H1 (cell line): ENCODE results near the gene HSD17B2.

Experiments
- CHD7 ChIP-seq: fragments of 300-600 bp; sonication (generic); IDR thresholded peaks from 2 replicates; pipeline ENCODE4 v1.7.1; 2012; ENCODE audit warnings: low read length, moderate library complexity, mild to moderate bottlenecking, inconsistent platforms; ENCODE audit not compliant: insufficient replicate concordance
- CTCF ChIP-seq, 3 experiments: IDR thresholded peaks; 1 replicate in 2 of 3; 2 replicates in 1 of 3; pipeline versions ENCODE4 v1.5.1 to v1.6.1; 2011; ENCODE audit warnings: low read length in 3 of 3, mild to moderate bottlenecking in 3 of 3, inconsistent platforms in 2 of 3, low read depth in 1 of 3, moderate library complexity in 1 of 3; ENCODE audit not compliant: insufficient read depth in 1 of 3; ENCODE audit errors: control extremely low read depth in 1 of 3
- EP300 ChIP-seq, 2 experiments: IDR thresholded peaks; 1 replicate in 1 of 2; 2 replicates in 1 of 2; pipeline ENCODE4 v1.6.1; 2011 to 2012; ENCODE audit warnings: low read depth in 2 of 2, low read length in 2 of 2, mild to moderate bottlenecking in 2 of 2, borderline replicate concordance in 1 of 2, inconsistent platforms in 1 of 2, moderate library complexity in 1 of 2
- HDAC6 ChIP-seq: IDR thresholded peaks from one replicate; pipeline ENCODE4 v1.7.1; 2012; ENCODE audit warnings: low read depth, mild to moderate bottlenecking, inconsistent platforms, low read length, moderate library complexity
- JUN ChIP-seq: IDR thresholded peaks from 2 replicates; pipeline ENCODE4 v1.6.1; 2011; ENCODE audit warnings: low read depth, mild to moderate bottlenecking, improper control_type of control experiment, low read length
- KDM1A ChIP-seq: fragments of 200-600, 300-600 bp; sonication (generic); IDR thresholded peaks from 2 replicates; pipeline ENCODE4 v1.7.1; 2016; ENCODE audit warnings: mild to moderate bottlenecking, low read length, borderline replicate concordance
- MAX ChIP-seq: IDR thresholded peaks from 2 replicates; pipeline ENCODE4 v1.6.1; 2012; ENCODE audit warnings: inconsistent platforms
- PHF8 ChIP-seq: fragments of 200-600 bp; sonication (generic); conservative IDR thresholded peaks from 2 replicates; pipeline ENCODE4 v1.7.1; 2012; ENCODE audit warnings: low read depth, mild to moderate bottlenecking, inconsistent platforms, low read length, moderate library complexity
- TAF1 ChIP-seq: IDR thresholded peaks from 2 replicates; pipeline ENCODE4 v1.6.1; 2011; ENCODE audit warnings: mild to moderate bottlenecking, low read depth, low read length
- TEAD4 ChIP-seq: IDR thresholded peaks from 2 replicates; pipeline ENCODE4 v1.6.1; 2012; ENCODE audit warnings: low read depth, low read length, inconsistent platforms, mixed read lengths

GRCh38 chr16:82011199-82011641 lies 23.8 kb upstream of the HSD17B2 start, which contains the start of gene SDR42E1:
- TF ChIP-seq HDAC6 (no peak), JUN (no peak), TAF1 (no peak), CTCF (IDR thresholded peaks at IDR 0.05; ENCODE audit: control extremely low read depth in 1 of 3, insufficient read depth in 1 of 3, low read depth in 1 of 3, low read length in 3 of 3) (no peak), KDM1A (no peak), PHF8 (no peak), TEAD4 (no peak), EP300 (IDR thresholded peaks at IDR 0.05; ENCODE audit: borderline replicate concordance in 1 of 2, low read depth in 2 of 2, low read length in 2 of 2) (no peak), CHD7 (no peak), MAX (no peak)
